ENCODE data around the gene SNX17. TPM values are rescaled to one million over a fixed set of nuclear protein-coding genes. Genes with fewer than 3 reads are reported as not detected.

Gene SNX17
- total and polyA plus RNA-seq, 2 of the 13 experiments (the other 11 are each of a cell fraction or from before 2014, with no cell fraction given), result 75.0 to 109 TPM

- FAIRE-seq (no peak), DNase-seq (ENCODE audit: low spot score) (no peak), ATAC-seq (peak; percentile 12)
- Histone ChIP-seq H2AFZ (ENCODE audit: low read length) (no peak overlapping the region), H3K4me2 (ENCODE audit: low read depth, low read length) (no peak overlapping the region), H3K9me3 (ENCODE audit: low read length) (no peaks in the 10 kb centered on the region), H3K27ac (ENCODE audit: extremely low read length, insufficient read depth, low read length) (no peak overlapping the region), H3K4me3 (replicated peaks in 1 of 3; ENCODE audit: insufficient read depth in 1 of 3, low read depth in 2 of 3, low read length in 3 of 3) (no peak overlapping the region), H4K20me1 (ENCODE audit: insufficient read depth, low read length) (no peaks in the 10 kb centered on the region), H3K36me3 (replicated peaks in 1 of 2; ENCODE audit: control insufficient read depth in 1 of 2, insufficient read depth in 2 of 2, low read length in 2 of 2) (peaks cover 19 to 48% of the 10 kb centered on the region in 2 experiments), H3K4me1 (ENCODE audit: insufficient read depth, low read length) (peaks cover 23% of the 10 kb centered on the region), H3K79me2 (ENCODE audit: insufficient read depth, low read length) (peaks cover 13% of the 10 kb centered on the region), H3K27me3 (ENCODE audit: control insufficient read depth in 1 of 2, insufficient read depth in 2 of 2, low read length in 2 of 2) (no peaks in the 10 kb centered on the region), H3K9ac (ENCODE audit: insufficient read depth, low read depth, low read length) (no peak overlapping the region)
- ChIA-PET CTCF (ENCODE audit: low intra/inter-chr PET ratio, low total read pairs) (no interaction called here), POLR2A (interaction anchor here (0.5 to 9.5 kb wide), 9 partner anchors 7 to 219 kb away, joined by 3 to 125 read pairs (median 4); partner anchors contain the start of genes GTF3C2, MPV17, PPM1G and ZNF512)
- BruUV-seq (replicated peaks), result no TSS peak
- intact Hi-C loops (cut with micrococcal nuclease; ENCODE audit: unreplicated experiment) (no loop called here), in situ Hi-C loops (cut with HindIII; ENCODE audit: extremely low pct_ligation_motif_present, low pct_unique_long_range_greater_than_20kb) (no loop called here)
- 97% methylated on average over 2 of the region's 2 CpGs for WGBS (ENCODE audit: low lambda C conversion rate)
- TF ChIP-seq RBFOX2 (IDR thresholded peaks at IDR 0.05; ENCODE audit: low read depth, low read length) (0 out of 2 replicates have a peak, but pooled peaks have one; percentile 15), MBD4 (IDR thresholded peaks at IDR 0.05; ENCODE audit: borderline replicate concordance, low read length) (0 out of 2 replicates have a peak, but pooled peaks have one; percentile 28), ZNF550 (CRISPR knock-in tag; IDR thresholded peaks at IDR 0.05; ENCODE audit: borderline replicate concordance) (no peak), ZNF605 (CRISPR knock-in tag; IDR thresholded peaks at IDR 0.05) (peak; percentile 19; the same call in 1 of the 2 replicates), ZSCAN20 (CRISPR knock-in tag; IDR thresholded peaks at IDR 0.05; ENCODE audit: borderline replicate concordance) (no peak), POLR2AphosphoS5 (IDR thresholded peaks at IDR 0.05; ENCODE audit: low read depth, low read length) (peak; percentile 59; the same call in 1 of the 2 replicates), POLR2G (IDR thresholded peaks at IDR 0.05; ENCODE audit: low read depth, low read length) (peak; percentile 5; the same call in 1 of the 2 replicates)
- TF ChIP-seq, protein P1, sequence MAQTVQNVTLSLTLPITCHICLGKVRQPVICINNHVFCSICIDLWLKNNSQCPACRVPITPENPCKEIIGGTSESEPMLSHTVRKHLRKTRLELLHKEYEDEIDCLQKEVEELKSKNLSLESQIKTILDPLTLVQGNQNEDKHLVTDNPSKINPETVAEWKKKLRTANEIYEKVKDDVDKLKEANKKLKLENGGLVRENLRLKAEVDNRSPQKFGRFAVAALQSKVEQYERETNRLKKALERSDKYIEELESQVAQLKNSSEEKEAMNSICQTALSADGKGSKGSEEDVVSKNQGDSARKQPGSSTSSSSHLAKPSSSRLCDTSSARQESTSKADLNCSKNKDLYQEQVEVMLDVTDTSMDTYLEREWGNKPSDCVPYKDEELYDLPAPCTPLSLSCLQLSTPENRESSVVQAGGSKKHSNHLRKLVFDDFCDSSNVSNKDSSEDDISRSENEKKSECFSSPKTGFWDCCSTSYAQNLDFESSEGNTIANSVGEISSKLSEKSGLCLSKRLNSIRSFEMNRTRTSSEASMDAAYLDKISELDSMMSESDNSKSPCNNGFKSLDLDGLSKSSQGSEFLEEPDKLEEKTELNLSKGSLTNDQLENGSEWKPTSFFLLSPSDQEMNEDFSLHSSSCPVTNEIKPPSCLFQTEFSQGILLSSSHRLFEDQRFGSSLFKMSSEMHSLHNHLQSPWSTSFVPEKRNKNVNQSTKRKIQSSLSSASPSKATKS (CRISPR knock-in tag; IDR thresholded peaks at IDR 0.05), result no peak
Measured at GRCh38 chr2:27363933-27364332, 6.5 kb upstream of the SNX17 start.

All from HepG2 (cell line).